Activated CD4-positive, alpha-beta T cell treated with anti-CD3 and anti-CD28 coated beads, Interleukin-2, Interleukin-6, amounts not matched to agents 100 ng/mL and 50 ng/mL, durations not matched to agents 16 hours and 8 hours (primary cell): Measurements from ENCODE around the gene EPN3.

ENCODE experiments used
- DNase-seq: peaks from one replicate; pipeline ENCODE4 v3.0.0-alpha.2; 2020

The EPN3 gene

GRCh38 chr17:50532452-50533024 is at the start of gene EPN3:
Gene EPN3 (plus strand): TSS chr17:50532735. CDS start chr17:50536557, 3,822 bp downstream.
- DNase-seq, result no peak

GRCh38 chr17:50483266-50483665 is 49.3 kb upstream of the EPN3 start:
- DNase-seq, result no peak

- DNase-seq, result no peak
Observed at GRCh38 chr17:50484386-50485155, 48.0 kb upstream of the EPN3 start.

- DNase-seq, result no peak
Observed at GRCh38 chr17:50487213-50488096, 45.1 kb upstream of the EPN3 start.

- no peak for DNase-seq
Observed at GRCh38 chr17:50488880-50489279, 43.7 kb upstream of the EPN3 start.

- no peak for DNase-seq
Observed at GRCh38 chr17:50491505-50491904, 41.0 kb upstream of the EPN3 start.

GRCh38 chr17:50492214-50492613 is 40.3 kb upstream of the EPN3 start:
- DNase-seq, result no peak

- no peak for DNase-seq
Observed at GRCh38 chr17:50493744-50494143, 38.8 kb upstream of the EPN3 start.

GRCh38 chr17:50495217-50495823 is 37.2 kb upstream of the EPN3 start:
- DNase-seq, result no peak

- no peak for DNase-seq
Observed at GRCh38 chr17:50495918-50496317, 36.6 kb upstream of the EPN3 start.

- no peak for DNase-seq
Observed at GRCh38 chr17:50498021-50498874, 34.3 kb upstream of the EPN3 start.

- no peak for DNase-seq
Observed at GRCh38 chr17:50499270-50499669, 33.3 kb upstream of the EPN3 start.

- no peak for DNase-seq
Observed at GRCh38 chr17:50499721-50500120, 32.8 kb upstream of the EPN3 start.

GRCh38 chr17:50501054-50501453 is 31.5 kb upstream of the EPN3 start:
- peak; percentile 44 for DNase-seq

- no peak for DNase-seq
Observed at GRCh38 chr17:50502301-50502990, 30.1 kb upstream of the EPN3 start.

- DNase-seq, result no peak
Observed at GRCh38 chr17:50505591-50506130, 26.9 kb upstream of the EPN3 start.

- DNase-seq, result no peak
Observed at GRCh38 chr17:50506298-50506697, 26.2 kb upstream of the EPN3 start.

- DNase-seq, result peak; percentile 90
Observed at GRCh38 chr17:50507871-50508572, 24.5 kb upstream of the EPN3 start, which contains the start of gene MYCBPAP. Gene MYCBPAP (plus strand): TSS chr17:50508439. CDS start chr17:50508675, 236 bp downstream.

GRCh38 chr17:50508573-50509460 is 23.7 kb upstream of the EPN3 start:
- DNase-seq, result no peak
